NCI-H2081 treated with DMSO at 0.1 percent for 48 hours (cell line): Measurements from ENCODE around the gene CTNND2.
"Not testable (repeated sequence)": the region's sequence is repeated elsewhere in the genome, so short reads cannot be mapped to it uniquely, and the experiment has no call there.

ENCODE experiments used
- DNase-seq: peaks from one replicate; lab custom pipeline; 2025; lab: John Stamatoyannopoulos, UW

Gene CTNND2

GRCh38 chr5:11076945-11077613, 827.2 kb downstream of the CTNND2 start:
- DNase-seq: no peak

DNA sequence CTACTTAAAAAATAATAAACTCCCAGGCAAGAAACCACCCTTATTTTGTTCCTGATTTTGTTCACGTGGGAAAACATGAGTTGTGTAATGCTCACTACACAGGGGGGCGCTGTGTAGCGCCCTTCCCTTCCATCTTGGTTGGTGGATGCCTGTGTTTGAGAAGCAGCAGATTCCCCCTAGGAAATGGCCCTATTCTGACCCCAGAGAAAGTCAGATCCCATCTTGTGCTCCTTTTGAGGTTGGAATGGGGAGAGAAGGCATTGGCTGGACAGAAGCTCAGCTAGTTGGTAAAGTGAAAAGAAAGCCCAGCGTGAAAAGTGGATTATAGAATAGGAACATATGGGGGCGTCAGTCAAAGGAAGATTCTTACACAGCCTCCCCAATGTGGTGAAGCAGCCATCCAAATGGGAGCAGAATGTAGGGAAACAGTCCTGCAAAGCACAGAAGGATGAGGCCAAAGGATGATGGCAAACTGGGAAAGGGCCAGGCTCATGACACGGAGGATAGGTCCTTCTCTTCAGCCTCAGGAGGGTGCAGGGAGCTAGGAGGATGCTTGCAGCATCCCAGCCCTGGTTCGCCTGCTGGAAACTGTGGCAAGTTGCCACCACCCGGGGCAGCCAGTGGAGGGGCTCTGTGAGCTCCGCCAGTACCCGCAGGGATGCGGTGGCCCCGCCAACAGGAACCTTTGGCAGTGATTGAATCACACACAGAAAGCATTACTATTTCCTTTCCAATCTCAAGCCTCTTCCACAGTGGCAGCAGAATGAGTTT, 829.0 kb downstream of the CTNND2 start:
- no peak for DNase-seq

DNA sequence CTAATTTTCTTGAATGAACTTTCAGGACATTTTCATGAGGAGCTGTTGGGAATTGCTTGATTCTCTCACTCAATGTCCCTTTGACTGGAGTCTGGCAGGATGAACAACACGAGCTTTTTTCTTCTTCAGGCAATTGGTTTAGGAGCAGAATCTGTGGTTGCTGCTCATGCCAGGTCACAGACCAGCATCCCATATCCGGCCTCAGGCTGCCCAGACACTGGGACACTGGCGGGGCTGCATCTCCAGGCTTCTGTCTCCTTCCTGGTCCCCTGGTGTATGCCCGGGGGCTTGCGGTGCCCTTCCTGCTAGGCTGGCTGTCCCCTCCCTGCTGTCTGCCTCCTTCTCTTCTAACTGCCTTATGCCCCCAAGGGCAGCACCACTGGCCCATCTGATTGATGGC, 831.7 kb downstream of the CTNND2 start:
- DNase-seq: no peak

- DNase-seq: no peak
Measured at GRCh38 chr5:11072076-11072475, 832.2 kb downstream of the CTNND2 start.

DNA sequence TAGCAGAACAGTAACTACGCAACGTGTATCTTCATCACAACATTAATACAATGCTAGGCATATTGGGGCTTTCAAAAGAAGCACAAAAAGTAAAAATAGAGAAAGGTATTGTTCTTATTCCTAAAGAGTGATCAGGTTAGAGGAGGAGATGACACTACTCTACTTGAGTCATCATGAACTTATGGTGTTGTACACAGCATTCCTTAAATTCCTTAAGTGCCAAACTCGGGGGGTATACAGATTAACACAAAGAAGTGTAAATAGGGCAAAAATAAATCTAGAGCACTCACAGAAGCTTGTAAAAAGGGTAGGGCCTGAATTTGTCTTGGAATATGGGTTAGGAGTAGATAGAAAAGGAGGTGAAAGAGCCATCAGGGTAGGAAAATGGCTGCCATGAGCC, 835.2 kb downstream of the CTNND2 start:
- no peak for DNase-seq

GRCh38 chr5:11065723-11066122, 838.5 kb downstream of the CTNND2 start:
- not testable (repeated sequence) for DNase-seq

DNA sequence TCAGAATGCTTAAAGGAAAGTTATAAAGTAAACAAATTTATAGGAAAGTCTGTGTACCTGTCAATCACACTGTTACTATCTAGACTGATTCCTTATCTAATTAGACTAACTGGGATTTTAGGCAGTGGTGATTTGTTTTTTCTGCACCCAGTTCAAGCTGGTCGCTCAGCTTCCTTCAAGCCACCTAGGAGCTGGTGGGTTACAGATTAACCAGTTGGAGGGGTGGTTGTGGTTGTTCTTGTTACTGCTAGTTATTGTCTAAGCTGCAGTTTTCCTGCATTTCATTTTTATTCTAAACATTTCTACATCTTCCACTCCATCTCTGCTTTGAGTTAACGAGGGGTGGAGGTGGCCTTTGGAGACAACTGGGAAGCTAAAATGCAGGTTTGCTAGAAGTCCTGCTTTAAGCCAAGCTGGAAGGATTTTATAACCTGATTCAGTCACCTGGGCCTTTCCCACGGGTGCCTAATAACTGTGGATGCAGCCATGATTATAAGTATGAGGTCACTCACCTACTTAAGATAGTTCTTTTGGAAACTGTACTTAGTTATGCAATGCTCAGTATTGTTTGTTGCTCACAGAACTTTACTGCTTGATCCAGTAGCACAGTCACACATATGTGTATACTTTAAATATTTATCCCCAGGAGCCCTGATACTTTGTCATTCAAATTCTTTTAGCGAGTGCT, 839.3 kb downstream of the CTNND2 start:
- DNase-seq: no peak

DNA sequence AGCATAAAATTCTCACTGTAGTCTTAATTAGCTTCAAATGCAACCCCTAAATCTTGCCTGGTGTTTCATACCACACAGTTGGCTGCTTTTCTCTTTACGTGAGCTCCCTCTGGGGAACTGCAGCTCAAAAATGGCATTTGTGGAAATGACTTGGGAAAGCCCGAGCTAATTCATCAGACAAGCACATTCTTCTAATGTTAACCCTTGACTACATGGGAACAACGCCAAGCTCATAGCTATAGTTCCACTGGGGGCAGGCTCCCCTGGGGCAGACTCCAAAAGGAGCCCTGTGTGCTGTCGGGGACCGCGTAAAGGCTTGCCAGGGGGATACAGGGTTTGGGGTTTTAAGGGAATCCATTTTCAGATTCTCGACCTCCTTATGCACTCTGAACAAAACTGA, 841.8 kb downstream of the CTNND2 start:
- no peak for DNase-seq

- no peak for DNase-seq
Measured at GRCh38 chr5:11056560-11056959, 847.7 kb downstream of the CTNND2 start.

GRCh38 chr5:11054014-11054413, 850.2 kb downstream of the CTNND2 start:
- DNase-seq: no peak

- no peak for DNase-seq
Measured at GRCh38 chr5:11052871-11053270, 851.4 kb downstream of the CTNND2 start.

- DNase-seq: no peak
Measured at GRCh38 chr5:11050596-11051304, 853.5 kb downstream of the CTNND2 start.

- no peak for DNase-seq
Measured at GRCh38 chr5:11048760-11049159, 855.5 kb downstream of the CTNND2 start.

DNA sequence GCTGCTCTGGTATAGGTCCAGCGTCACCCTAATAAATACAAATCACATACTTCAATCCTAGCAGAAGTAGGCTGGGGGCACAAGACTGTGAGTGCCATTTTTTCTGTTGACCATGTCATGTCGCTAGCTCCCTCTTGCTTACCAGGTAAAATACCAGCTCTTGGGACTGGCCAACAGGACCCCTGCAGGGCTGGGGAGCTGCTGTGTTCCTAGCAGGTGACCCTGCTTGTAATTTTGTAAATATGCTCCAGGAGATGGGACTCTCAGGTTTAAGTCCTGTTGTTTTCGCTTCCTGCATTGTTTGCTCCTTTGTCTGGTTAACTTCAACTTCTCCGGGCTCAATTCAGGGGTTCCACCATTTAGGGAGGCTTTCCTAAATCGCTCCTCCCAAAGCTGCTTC, 856.6 kb downstream of the CTNND2 start:
- DNase-seq: no peak

GRCh38 chr5:11047030-11047429, 857.2 kb downstream of the CTNND2 start:
- DNase-seq: no peak

DNA sequence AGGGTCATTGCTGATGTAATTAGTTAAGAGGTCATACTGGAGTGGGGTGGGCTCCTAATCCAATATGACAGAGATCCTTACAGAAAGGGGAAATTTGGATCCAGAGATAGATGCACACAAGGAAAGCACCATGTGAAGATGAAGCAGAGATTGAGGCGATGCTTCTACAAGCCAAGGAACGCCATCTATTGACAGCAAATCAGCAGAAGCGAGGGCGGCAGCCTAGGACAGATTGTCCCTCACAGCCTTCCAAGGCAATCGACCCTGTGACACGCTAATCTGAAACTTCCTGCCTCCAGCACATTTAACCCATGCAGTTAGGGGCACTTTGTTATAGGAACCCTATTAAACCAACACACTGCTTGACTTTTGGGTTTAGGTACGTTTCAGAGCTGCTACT, 858.1 kb downstream of the CTNND2 start:
- DNase-seq: no peak

- DNase-seq: no peak
Measured at GRCh38 chr5:11045411-11045810, 858.8 kb downstream of the CTNND2 start.

- no peak for DNase-seq
Measured at GRCh38 chr5:11044581-11044980, 859.7 kb downstream of the CTNND2 start.

DNA sequence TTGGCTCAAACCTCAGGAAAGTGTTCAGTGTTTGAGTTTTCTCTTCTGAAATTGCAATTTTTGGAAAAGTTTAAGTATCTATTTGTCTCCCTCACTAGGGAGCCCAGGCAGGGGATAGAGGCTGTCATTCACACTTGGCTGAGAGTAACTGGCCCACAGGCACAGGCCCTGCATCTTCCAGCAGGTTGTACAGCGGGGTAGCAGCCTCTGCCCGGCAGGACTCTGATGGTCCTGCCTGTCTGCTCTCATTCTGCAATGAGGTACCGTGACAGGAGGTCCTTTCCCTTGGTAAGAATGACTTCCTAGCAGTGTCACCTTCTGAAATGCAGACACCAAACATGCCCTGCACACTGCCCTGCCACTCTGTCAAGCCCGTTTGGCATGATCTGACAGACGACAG, 860.4 kb downstream of the CTNND2 start:
- no peak for DNase-seq

DNA sequence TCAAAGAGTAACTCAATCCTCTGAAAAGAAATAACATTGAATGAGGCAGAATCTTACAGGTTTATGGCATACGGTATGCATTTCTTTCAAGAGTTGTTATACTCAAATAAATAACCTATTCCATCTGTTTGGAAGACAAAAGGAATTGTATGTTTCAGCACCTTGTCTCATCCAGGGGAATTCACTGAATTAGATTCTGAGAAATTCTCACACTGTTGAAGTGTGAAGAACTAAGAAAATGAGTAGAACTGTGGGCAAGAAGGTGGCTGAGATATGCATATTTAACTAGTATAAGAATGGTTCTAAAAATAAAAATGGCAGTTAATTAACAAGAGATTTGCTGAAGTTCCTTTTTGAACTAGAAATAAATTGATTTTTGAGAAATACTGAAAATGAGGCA, 863.9 kb downstream of the CTNND2 start:
- DNase-seq: no peak

DNA sequence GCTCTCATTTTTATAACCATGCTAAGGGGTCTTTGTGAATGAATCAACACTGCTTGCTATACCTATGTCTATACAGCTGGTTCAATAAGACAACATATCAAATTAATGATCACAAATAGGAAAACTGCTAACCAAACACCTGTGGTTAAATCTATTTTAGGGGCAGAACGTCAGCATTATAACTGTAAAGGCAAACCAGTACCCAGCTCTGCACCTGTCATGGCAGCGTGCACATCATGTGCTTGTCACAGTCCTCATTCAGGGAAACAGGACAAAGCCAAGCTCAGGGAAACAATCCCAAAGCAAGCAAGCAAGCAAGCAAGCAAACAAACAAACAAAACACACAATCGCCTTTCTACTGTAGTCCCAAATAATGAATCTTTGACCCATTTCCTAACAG, 865.5 kb downstream of the CTNND2 start:
- no peak for DNase-seq

DNA sequence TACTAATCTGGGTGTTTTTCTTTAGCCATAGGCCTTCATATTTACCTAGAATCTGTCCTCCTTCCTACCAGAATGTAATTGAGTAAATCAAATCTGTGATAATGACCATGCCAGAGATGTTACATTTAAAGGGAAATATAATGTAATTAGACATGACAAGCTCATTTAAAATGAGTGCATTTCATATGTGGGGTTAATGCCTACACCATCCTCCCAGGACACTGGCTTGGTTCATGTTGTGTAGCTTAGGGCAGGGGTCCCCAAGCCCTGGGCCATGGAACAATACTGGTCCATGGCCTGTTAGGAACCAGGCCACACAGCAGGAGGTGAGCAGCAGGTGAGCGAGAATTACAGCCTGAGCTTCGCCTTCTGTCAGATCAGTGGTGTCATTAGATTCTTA, 866.3 kb downstream of the CTNND2 start:
- DNase-seq: no peak

- no peak for DNase-seq
Measured at GRCh38 chr5:11037080-11037479, 867.2 kb downstream of the CTNND2 start.
